ENCODE data around the gene ASPM.

The ASPM gene

DNA sequence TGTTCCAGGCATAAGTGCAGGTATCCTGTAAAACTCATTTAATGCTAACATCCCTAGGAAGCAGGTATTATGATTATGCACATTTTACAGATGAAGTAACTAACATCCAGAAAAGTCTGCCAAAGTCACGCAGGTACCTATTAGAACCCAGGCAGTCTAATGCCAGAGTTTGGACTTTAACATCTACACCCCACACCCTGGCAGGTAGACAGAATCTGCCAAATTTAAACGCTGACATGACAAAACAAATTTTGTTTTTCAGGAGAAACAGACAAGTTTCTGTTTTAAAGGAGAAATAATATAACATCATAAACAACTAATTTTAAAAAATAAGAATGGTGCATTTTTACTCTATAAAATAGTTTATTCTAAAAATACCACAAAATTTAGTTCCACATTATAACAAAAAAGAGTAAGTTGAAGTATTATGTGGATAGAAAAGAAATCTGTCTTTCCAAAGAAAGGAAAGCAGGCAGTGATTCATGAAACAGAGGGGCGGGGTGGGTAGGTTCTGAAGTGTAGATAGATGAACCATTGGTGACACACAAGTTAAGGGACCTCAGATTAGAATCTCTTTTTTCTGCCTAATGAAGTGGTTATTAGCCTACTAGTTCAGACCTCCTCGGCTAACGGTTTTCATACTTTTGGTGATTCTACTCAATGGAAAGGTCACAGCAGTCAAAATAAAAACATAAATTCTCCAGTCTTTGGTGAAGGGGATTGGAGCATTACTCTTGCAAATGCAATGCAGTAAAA is 1.7 kb downstream of the ASPM start:
- TF ChIP-seq, protein P1, sequence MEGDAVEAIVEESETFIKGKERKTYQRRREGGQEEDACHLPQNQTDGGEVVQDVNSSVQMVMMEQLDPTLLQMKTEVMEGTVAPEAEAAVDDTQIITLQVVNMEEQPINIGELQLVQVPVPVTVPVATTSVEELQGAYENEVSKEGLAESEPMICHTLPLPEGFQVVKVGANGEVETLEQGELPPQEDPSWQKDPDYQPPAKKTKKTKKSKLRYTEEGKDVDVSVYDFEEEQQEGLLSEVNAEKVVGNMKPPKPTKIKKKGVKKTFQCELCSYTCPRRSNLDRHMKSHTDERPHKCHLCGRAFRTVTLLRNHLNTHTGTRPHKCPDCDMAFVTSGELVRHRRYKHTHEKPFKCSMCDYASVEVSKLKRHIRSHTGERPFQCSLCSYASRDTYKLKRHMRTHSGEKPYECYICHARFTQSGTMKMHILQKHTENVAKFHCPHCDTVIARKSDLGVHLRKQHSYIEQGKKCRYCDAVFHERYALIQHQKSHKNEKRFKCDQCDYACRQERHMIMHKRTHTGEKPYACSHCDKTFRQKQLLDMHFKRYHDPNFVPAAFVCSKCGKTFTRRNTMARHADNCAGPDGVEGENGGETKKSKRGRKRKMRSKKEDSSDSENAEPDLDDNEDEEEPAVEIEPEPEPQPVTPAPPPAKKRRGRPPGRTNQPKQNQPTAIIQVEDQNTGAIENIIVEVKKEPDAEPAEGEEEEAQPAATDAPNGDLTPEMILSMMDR (conservative IDR thresholded peaks at IDR 0.05; ENCODE audit: low read length) = no peak
- H3K4me3 ChIP-seq (ENCODE audit: low read length) = peak overlapping the region; percentile 87
- peak; percentile 28 for DNase-seq (ENCODE audit: low read depth)

DNA sequence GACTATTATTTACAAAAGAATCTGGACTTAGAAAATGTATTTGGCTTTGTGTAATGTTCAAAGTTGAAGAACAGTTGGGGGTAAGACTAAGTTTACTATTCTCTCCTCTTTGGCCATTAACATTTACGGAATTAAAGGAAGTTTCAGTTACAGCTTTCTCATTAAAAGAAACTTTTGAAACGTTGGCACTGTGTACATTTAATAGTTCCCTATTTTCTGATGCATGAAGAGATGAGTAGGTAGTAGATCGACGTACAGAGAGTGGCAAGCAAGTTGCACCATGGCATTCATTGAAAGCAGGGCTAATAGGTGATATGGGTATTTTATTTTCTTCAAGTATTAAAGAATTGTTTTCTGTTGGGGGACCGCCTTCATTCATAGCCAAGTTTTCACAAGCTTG is 3.2 kb downstream of the ASPM start:
- no peak for DNase-seq (ENCODE audit: low read depth)
- TF ChIP-seq, protein P1 (conservative IDR thresholded peaks at IDR 0.05; ENCODE audit: low read length) = no peak
- no peak overlapping the region for H3K4me3 ChIP-seq (ENCODE audit: low read length)

DNA sequence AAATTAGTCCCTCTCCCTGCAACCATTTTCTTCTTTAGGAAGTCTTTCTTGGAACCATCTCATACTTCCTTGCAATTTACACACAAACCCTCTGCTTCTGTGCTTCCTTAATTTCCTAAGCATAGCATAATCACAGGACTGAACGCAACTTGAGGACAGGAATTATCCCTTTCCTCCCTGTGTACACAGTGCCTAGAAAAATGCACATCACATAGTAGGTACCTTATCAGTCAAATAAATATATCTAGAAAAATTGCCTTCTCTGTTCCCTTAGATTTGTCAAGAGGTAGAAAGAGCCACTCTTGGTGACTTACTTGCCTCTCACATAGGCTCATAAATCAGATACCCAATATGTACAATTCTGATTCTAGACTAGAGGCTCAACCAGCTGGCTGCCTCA is 4.9 kb downstream of the ASPM start:
- H3K4me3 ChIP-seq (ENCODE audit: low read length) = no peak overlapping the region
- TF ChIP-seq, protein P1 (conservative IDR thresholded peaks at IDR 0.05; ENCODE audit: low read length) = no peak
- DNase-seq (ENCODE audit: low read depth) = no peak

DNA sequence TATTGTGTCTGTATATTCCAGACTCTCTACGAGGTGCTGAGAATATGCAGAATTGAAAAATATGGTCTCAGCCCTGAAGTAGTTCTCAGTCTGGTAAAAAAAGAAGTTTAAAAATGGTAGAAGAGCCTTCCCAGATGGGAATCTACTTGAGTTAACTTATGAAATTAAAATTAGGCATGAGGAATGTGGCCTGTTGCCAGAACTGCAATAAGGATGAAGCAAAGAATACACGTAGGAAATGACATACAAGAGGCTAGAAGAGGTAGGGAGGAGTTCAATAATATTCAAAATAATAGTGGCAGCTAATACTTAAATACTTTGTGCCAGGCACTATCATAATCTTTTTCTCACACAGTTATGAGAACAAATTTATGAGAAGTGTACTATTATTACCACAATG is 6.3 kb downstream of the ASPM start:
- TF ChIP-seq, protein P1 (conservative IDR thresholded peaks at IDR 0.05; ENCODE audit: low read length) = no peak
- H3K4me3 ChIP-seq (ENCODE audit: low read length) = no peak overlapping the region
- peak; percentile 46 for DNase-seq (ENCODE audit: low read depth)

DNA sequence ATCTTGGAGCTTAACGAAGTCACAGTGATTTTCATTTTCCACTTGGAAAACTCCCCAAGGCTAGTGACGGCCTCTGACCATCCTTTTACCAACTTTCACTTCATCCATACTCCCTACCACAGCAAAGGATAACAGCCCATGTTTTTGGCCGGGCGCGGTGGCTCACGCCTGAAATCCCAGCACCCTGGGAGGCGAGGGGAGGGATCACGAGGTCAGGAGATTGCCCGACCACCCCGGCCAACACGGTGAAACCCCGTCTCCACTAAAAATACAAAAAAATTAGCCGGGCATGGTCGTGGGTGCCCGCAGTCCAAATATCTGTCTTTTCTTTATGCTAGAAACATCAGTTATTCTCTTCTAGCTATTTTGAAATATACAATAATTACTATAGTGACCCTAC is 7.3 kb downstream of the ASPM start:
- no peak for DNase-seq (ENCODE audit: low read depth)
- no peak overlapping the region for H3K4me3 ChIP-seq (ENCODE audit: low read length)
- TF ChIP-seq, protein P1 (conservative IDR thresholded peaks at IDR 0.05; ENCODE audit: low read length) = no peak

DNA sequence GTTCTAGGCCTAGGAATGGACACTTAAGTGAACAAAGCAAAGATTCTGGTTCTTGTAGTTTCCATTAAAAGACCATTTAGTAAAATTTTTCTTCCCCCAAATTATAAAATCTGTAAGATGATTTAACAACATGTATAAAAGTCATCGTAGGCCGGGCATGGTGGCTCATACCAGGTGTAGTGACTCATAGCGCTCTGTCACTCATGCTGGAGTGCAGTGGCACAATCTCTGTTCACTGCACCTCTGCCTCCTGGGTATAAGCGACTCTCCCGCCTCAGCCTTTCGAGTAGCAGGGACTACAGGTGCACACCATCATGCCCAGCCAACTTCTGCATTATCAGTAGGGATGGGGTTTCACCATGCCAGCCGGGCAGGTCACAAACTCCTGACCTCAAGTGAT is 9.1 kb downstream of the ASPM start:
- no peak overlapping the region for H3K4me3 ChIP-seq (ENCODE audit: low read length)
- TF ChIP-seq, protein P1 (conservative IDR thresholded peaks at IDR 0.05; ENCODE audit: low read length) = no peak
- no peak for DNase-seq (ENCODE audit: low read depth)

DNA sequence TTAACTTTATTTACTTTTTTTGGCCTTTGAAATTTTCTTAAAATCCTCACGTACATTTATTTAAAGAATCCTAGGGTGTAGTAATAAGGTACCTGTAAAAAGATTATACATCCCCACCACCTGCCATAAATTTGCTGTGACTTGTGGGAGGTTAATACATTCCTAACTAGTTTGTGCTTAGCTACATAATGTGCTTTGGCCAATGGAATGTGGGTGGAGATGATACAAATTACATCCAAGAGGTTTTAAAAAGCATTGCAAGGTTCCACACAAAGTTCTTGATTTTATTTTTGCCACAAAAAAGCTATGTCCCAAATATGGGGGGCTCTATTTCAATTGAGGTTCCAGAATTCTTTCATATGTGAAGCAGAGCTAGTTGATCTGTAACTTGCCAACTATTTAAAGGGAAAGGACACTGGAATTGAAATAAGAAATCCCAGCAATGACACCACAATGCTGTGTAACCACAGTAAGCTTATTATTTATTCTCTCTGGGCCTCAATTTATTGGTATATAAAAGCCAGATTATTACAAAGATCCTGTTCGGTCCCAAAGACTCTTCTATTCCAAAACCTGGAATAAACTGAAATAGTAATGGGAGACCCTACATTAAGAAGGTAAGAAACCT is 15.7 kb downstream of the ASPM start:
- TF ChIP-seq, protein P1 (conservative IDR thresholded peaks at IDR 0.05; ENCODE audit: low read length) = peak; percentile 32; the same call in 1 of the 2 replicates
- DNase-seq (ENCODE audit: low read depth) = peak; percentile 82
- H3K4me3 ChIP-seq (ENCODE audit: low read length) = no peak overlapping the region
